ENCODE results near the gene FOXP1. TPM values are rescaled to one million over a fixed set of nuclear protein-coding genes. Genes with fewer than 3 reads are reported as not detected.

The FOXP1 gene
- total and polyA plus RNA-seq, 9 of the 15 experiments (the other 6 are each of a cell fraction or from before 2014, with no cell fraction given) = 7.7 to 34.5 (median 13.7) TPM

GRCh38 chr3:71428841-71429596 is 154.5 kb downstream of the FOXP1 start:
- peaks cover 2% of the 10 kb centered on the region in 2 experiments; a peak in 3 of 5 replicates for H3K4me1 ChIP-seq (replicated peaks in 1 of 2; ENCODE audit: control insufficient read depth in 2 of 2, insufficient read depth in 2 of 2, low read length in 2 of 2)
- POLR2A ChIA-PET = no interaction called here

DNA sequence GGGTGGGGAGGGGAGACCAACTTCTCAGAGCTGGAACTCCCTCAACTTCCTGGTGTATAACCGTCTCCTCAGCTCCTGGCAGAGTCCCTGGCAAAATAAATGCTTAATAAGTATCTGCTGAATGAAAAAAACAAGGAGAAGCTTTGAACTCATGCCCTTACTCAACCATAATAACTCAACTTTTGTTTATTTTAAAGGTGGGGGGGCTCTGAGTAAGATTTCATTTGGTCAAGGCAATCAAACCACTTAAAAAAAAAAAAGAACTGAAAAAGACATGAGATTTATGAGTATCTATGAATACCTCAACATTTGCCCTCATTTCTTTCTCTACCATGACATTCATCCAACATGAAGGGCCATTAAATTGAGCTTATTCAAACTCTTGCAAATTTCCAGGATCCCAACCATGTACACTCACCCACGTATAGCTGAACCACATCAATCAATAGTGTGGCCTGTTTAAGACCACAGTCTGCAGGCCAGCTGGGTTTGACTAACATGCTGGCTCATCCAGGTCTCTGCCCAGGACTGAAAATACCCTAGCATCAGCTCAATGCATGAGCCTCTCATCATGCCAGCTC is 157.9 kb downstream of the FOXP1 start:
- no peak overlapping the region for H3K4me3 ChIP-seq
- DNase-seq (ENCODE audit: extremely low read depth in 1 of 4, low spot score in 3 of 4) (no peak), ATAC-seq (no peak), FAIRE-seq (no peak)
- H3K4me2 ChIP-seq (ENCODE audit: insufficient read depth, low read length) = no peak overlapping the region
- peaks cover 10 to 15% of the 10 kb centered on the region in 2 experiments; a peak in 3 of 5 replicates for H3K4me1 ChIP-seq (replicated peaks in 1 of 2; ENCODE audit: control insufficient read depth in 2 of 2, insufficient read depth in 2 of 2, low read length in 2 of 2)
- no peaks in the 10 kb centered on the region for H3K27me3 ChIP-seq (ENCODE audit: control insufficient read depth in 2 of 2, insufficient read depth in 2 of 2, low read length in 2 of 2)
- no peaks in the 10 kb centered on the region for H4K20me1 ChIP-seq (replicated peaks; ENCODE audit: control insufficient read depth, insufficient read depth, low read length)
- no peaks in the 10 kb centered on the region for H3K9me3 ChIP-seq (replicated peaks; ENCODE audit: control insufficient read depth, insufficient read depth, low read depth, low read length)
- H2AFZ ChIP-seq (ENCODE audit: low read depth, low read length) = no peak overlapping the region
- H3K27ac ChIP-seq (ENCODE audit: extremely low read depth, low read depth, low read length) = no peak overlapping the region
- CTCF ChIA-PET (ENCODE audit: low intra/inter-chr PET ratio) = no interaction called here
- intact Hi-C loops (cut with micrococcal nuclease) (no loop called here), in situ Hi-C loops (cut with MboI) (no loop called here)
- H3K36me3 ChIP-seq (ENCODE audit: control insufficient read depth, insufficient read depth, low read length) = no peaks in the 10 kb centered on the region
- 67% methylated on average over 2 of the region's 2 CpGs for WGBS (ENCODE audit: insufficient coverage, low coverage, missing lambda C conversion rate)
- POLR2A ChIA-PET = interaction anchor here (0.6 to 0.8 kb wide), 3 partner anchors 8 to 24 kb away, joined by 3 to 5 read pairs (median 3); no protein-coding TSS in a partner anchor
- no peak overlapping the region for H3K9ac ChIP-seq (ENCODE audit: insufficient read depth in 1 of 2, low read depth in 2 of 2, low read length in 2 of 2)
- no peaks in the 10 kb centered on the region for H3K9me1 ChIP-seq (ENCODE audit: control insufficient read depth, insufficient read depth, low read length)
- BruUV-seq (replicated peaks) = no TSS peak
- no peaks in the 10 kb centered on the region for H3K79me2 ChIP-seq (ENCODE audit: control insufficient read depth, insufficient read depth, low read length)
- no peak for TF ChIP-seq HIVEP1 (CRISPR knock-in tag; IDR thresholded peaks at IDR 0.05)
- no peak for TF ChIP-seq DMBX1 (CRISPR knock-in tag; IDR thresholded peaks at IDR 0.05; ENCODE audit: borderline replicate concordance)
- TF ChIP-seq XRCC3 (IDR thresholded peaks at IDR 0.05) = no peak
- no peak for TF ChIP-seq PTRF (tag; IDR thresholded peaks at IDR 0.05)
- no peak for TF ChIP-seq SRSF1 (IDR thresholded peaks at IDR 0.05; ENCODE audit: low read depth, low read length)
- no peak for TF ChIP-seq ZNF354B (CRISPR knock-in tag; IDR thresholded peaks at IDR 0.05)
- TF ChIP-seq FOS (IDR thresholded peaks at IDR 0.05; ENCODE audit: extremely low read depth, insufficient read length) = no peak
- TF ChIP-seq, protein P1, sequence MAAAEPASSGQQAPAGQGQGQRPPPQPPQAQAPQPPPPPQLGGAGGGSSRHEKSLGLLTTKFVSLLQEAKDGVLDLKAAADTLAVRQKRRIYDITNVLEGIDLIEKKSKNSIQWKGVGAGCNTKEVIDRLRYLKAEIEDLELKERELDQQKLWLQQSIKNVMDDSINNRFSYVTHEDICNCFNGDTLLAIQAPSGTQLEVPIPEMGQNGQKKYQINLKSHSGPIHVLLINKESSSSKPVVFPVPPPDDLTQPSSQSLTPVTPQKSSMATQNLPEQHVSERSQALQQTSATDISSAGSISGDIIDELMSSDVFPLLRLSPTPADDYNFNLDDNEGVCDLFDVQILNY (CRISPR knock-in tag; IDR thresholded peaks at IDR 0.05) = no peak
- no peak for TF ChIP-seq ZNF282 (CRISPR knock-in tag; IDR thresholded peaks at IDR 0.05)
- no peak for TF ChIP-seq SIN3A (IDR thresholded peaks at IDR 0.05; ENCODE audit: borderline replicate concordance in 2 of 2, control insufficient read depth in 1 of 2, low read depth in 2 of 2, low read length in 2 of 2)

More at GRCh38 chr3:71428841-71429596, 154.5 kb downstream of the FOXP1 start:
- Histone ChIP-seq H3K27ac (ENCODE audit: extremely low read depth, low read depth, low read length) (no peak overlapping the region), H3K9me1 (ENCODE audit: control insufficient read depth, insufficient read depth, low read length) (no peaks in the 10 kb centered on the region), H3K4me3 (no peak overlapping the region), H4K20me1 (replicated peaks; ENCODE audit: control insufficient read depth, insufficient read depth, low read length) (no peaks in the 10 kb centered on the region), H2AFZ (ENCODE audit: low read depth, low read length) (no peak overlapping the region), H3K27me3 (ENCODE audit: control insufficient read depth in 2 of 2, insufficient read depth in 2 of 2, low read length in 2 of 2) (no peaks in the 10 kb centered on the region), H3K9me3 (replicated peaks; ENCODE audit: control insufficient read depth, insufficient read depth, low read depth, low read length) (no peaks in the 10 kb centered on the region), H3K9ac (ENCODE audit: insufficient read depth in 1 of 2, low read depth in 2 of 2, low read length in 2 of 2) (peak overlapping the region in 1 of 2 experiments; percentile 41; a peak in 1 of 4 replicates), H3K79me2 (ENCODE audit: control insufficient read depth, insufficient read depth, low read length) (no peaks in the 10 kb centered on the region), H3K4me2 (ENCODE audit: insufficient read depth, low read length) (no peak overlapping the region), H3K36me3 (ENCODE audit: control insufficient read depth, insufficient read depth, low read length) (no peaks in the 10 kb centered on the region)
- BruUV-seq (replicated peaks) = no TSS peak
- DNase-seq (ENCODE audit: extremely low read depth in 1 of 4, low spot score in 3 of 4) (no peak), FAIRE-seq (no peak), ATAC-seq (no peak)
- intact Hi-C loops (cut with micrococcal nuclease) = no loop called here
- CTCF ChIA-PET (ENCODE audit: low intra/inter-chr PET ratio) = no interaction called here
- WGBS (ENCODE audit: insufficient coverage, low coverage, missing lambda C conversion rate) = 72% methylated on average over 12 of the region's 17 CpGs
- TF ChIP-seq PHTF2 (CRISPR knock-in tag; IDR thresholded peaks at IDR 0.05) (no peak), ZNF175 (CRISPR knock-in tag; IDR thresholded peaks at IDR 0.05; ENCODE audit: low read depth) (no peak)
- in situ Hi-C loops (cut with MboI) = no loop called here
